ENCODE measurements around the gene ZFAND3.

GRCh38 chr6:37800703-37801604 lies 18.6 kb upstream of the ZFAND3 start:
- TF ChIP-seq POLR2A (IDR thresholded peaks at IDR 0.05; ENCODE audit: low read length) (no peak), GATA1 (IDR thresholded peaks at IDR 0.05; ENCODE audit: low read depth, low read length) (no peak)

Data from erythroblast (primary cell).